GM12878 (cell line): ENCODE data around the gene SGMS1. TPM values are rescaled to one million over a fixed set of nuclear protein-coding genes. Genes with fewer than 3 reads are reported as not detected.

ENCODE experiments used
- ATAC-seq: fragments of 200-7000 bp; cut with Tn5 transposase; 3 replicates; pipeline ENCODE4 v1.9.1; 2020; ENCODE audit warnings: mild to moderate bottlenecking, moderate library complexity
- BruUV-seq: library from RNA; stranded (reverse); fragments of 400-500 nt; replicated peaks from 2 replicates; lab custom pipeline; 2021; lab: Mats Ljungman, UMichigan
- CTCF ChIA-PET: fragments of 300-600 bp; sonication (Branson Sonifier 250); formaldehyde crosslinking; extraction: SDS; loops from one replicate; lab custom pipeline; 2021; ENCODE audit warnings: inconsistent platforms; lab: Yijun Ruan, JAX
- POLR2A ChIA-PET: fragments of 350-600 bp; formaldehyde crosslinking; extraction: SDS; loops from one replicate; lab custom pipeline; 2021; ENCODE audit warnings: inconsistent platforms; lab: Charles Lee
- RAD21 ChIA-PET: fragments of 300-600 bp; sonication (Branson Sonifier 250); formaldehyde crosslinking; loops from one replicate; lab custom pipeline; 2023; ENCODE audit warnings: antibody characterized with exemption; ENCODE audit not compliant: unreplicated experiment; lab: Charles Lee
- SMC1A ChIA-PET: fragments of 300-600 bp; sonication (Branson Sonifier 250); formaldehyde crosslinking; loops from one replicate; lab custom pipeline; 2023; ENCODE audit not compliant: unreplicated experiment, uncharacterized antibody; lab: Charles Lee
- DNase-seq: peaks from one replicate; pipeline ENCODE4 v3.0.0-alpha.2; 2011; ENCODE audit warnings: low read depth, low spot score
- FAIRE-seq: peaks from 3 replicates; lab custom pipeline; 2011; peaks lifted over from hg19 to GRCh38; lab: Jason Lieb, UNC
- H2AFZ ChIP-seq: 2 replicates; pipeline ENCODE4 v1.6.0; 2011; ENCODE audit warnings: low read depth, low read length, control low read depth; ENCODE audit not compliant: control insufficient read depth
- H3K27ac ChIP-seq: 2 replicates; pipeline ENCODE4 v1.5.1; 2011; ENCODE audit warnings: control low read depth; ENCODE audit not compliant: control insufficient read depth, insufficient read depth
- H3K27me3 ChIP-seq, 2 experiments: replicated peaks in 1 of 2; 2 replicates each; pipeline versions ENCODE4 v1.6.0 to v1.6.1; 2011; ENCODE audit warnings: low read length in 1 of 2; ENCODE audit not compliant: control insufficient read depth in 2 of 2, insufficient read depth in 2 of 2
- H3K36me3 ChIP-seq, 2 experiments: 2 replicates each; pipeline ENCODE4 v1.5.1; 2011; ENCODE audit warnings: low read length in 1 of 2; ENCODE audit not compliant: control insufficient read depth in 2 of 2, insufficient read depth in 2 of 2
- H3K4me1 ChIP-seq: 2 replicates; pipeline ENCODE4 v1.6.1; 2011; ENCODE audit warnings: mild to moderate bottlenecking, low read length, moderate library complexity, mixed read lengths; ENCODE audit not compliant: control insufficient read depth, insufficient read depth
- H3K4me2 ChIP-seq: 2 replicates; pipeline ENCODE4 v1.6.0; 2011; ENCODE audit warnings: control low read depth; ENCODE audit not compliant: control insufficient read depth, insufficient read depth
- H3K4me3 ChIP-seq: fragments of 200-600 bp; sonication (generic); 2 replicates; pipeline ENCODE4 v1.5.1; 2016
- H3K79me2 ChIP-seq: 2 replicates; pipeline ENCODE4 v1.6.0; 2011; ENCODE audit warnings: low read length; ENCODE audit not compliant: control insufficient read depth, insufficient read depth
- H3K9ac ChIP-seq: 2 replicates; pipeline ENCODE4 v1.8.0; 2011; ENCODE audit warnings: low read length, control low read depth, mixed read lengths; ENCODE audit not compliant: control insufficient read depth, insufficient read depth
- H3K9me3 ChIP-seq: replicated peaks from 3 replicates; pipeline ENCODE4 v1.5.1; 2011; ENCODE audit warnings: mild to moderate bottlenecking, low read length; ENCODE audit not compliant: control insufficient read depth, insufficient read depth
- H4K20me1 ChIP-seq: 2 replicates; pipeline ENCODE4 v1.6.0; 2011; ENCODE audit not compliant: control insufficient read depth, insufficient read depth
- MTA2 ChIP-seq: fragments of 450-650 bp; IDR thresholded peaks from 2 replicates; pipeline ENCODE4 v1.6.1; 2016; ENCODE audit warnings: low read depth, mild to moderate bottlenecking, moderate library complexity
- RAD21 ChIP-seq: IDR thresholded peaks from 2 replicates; pipeline ENCODE4 v1.6.1; 2011; ENCODE audit warnings: mild to moderate bottlenecking, low read depth, low read length, moderate library complexity; ENCODE audit not compliant: insufficient read depth
- RAD51 ChIP-seq: fragments of 450-650 bp; IDR thresholded peaks from 2 replicates; pipeline ENCODE4 v1.6.1; 2016; ENCODE audit warnings: moderate library complexity, mild to moderate bottlenecking, inconsistent platforms
- RUNX3 ChIP-seq: IDR thresholded peaks from 2 replicates; pipeline ENCODE4 v1.6.1; 2012; ENCODE audit warnings: low read length, inconsistent platforms
- ZNF274 ChIP-seq: IDR thresholded peaks from one replicate; pipeline ENCODE4 v1.8.0; 2011; ENCODE audit not compliant: insufficient read length, insufficient read depth
- in situ Hi-C: fragments of 300-500 bp; cut with MboI; formaldehyde crosslinking; loops from 9 replicates; pipeline ENCODE4 v1.14.3; 2018; ENCODE audit warnings: mixed read lengths
- intact Hi-C: fragments of 100-400 bp; cut with micrococcal nuclease; formaldehyde crosslinking; loops from one replicate; pipeline ENCODE4 v1.14.2; 2022; ENCODE audit not compliant: unreplicated experiment
- polyA plus RNA-seq, 11 experiments: library from polyadenylated mRNA; depleted of rRNA in 4 of 11; unstranded in 6 of 11; stranded (reverse) in 5 of 11; fragments of >200 nt; fragmentation: Nextera tagmentation in 4 of 11; fragmentation: Illumina TruSeq in 1 of 11; extraction: Ambion mirVana in 4 of 11; extraction: Trizol in 1 of 11; gene quantifications; 1 replicate in 1 of 11; 2 replicates in 10 of 11; pipeline versions ENCODE4 v1.2.1 to v1.2.3, GENCODE V29; 2011 to 2016; ENCODE audit warnings: inconsistent platforms in 2 of 11, missing spikeins in 2 of 11, low read depth in 1 of 11
- total RNA-seq, 4 experiments: library from RNA; depleted of rRNA in 3 of 4; stranded (reverse); fragments of >200 nt in 3 of 4; fragmentation: Illumina TruSeq in 1 of 4; extraction: Trizol in 1 of 4; gene quantifications; 2 replicates each; pipeline versions ENCODE4 v1.2.1 to v1.2.3, GENCODE V29; 2013 to 2021

SGMS1 gene
- total and polyA plus RNA-seq, 10 of the 15 experiments (the other 5 are each of a cell fraction or from before 2014, with no cell fraction given) = 1.4 to 14.5 (median 4.9) TPM

DNA sequence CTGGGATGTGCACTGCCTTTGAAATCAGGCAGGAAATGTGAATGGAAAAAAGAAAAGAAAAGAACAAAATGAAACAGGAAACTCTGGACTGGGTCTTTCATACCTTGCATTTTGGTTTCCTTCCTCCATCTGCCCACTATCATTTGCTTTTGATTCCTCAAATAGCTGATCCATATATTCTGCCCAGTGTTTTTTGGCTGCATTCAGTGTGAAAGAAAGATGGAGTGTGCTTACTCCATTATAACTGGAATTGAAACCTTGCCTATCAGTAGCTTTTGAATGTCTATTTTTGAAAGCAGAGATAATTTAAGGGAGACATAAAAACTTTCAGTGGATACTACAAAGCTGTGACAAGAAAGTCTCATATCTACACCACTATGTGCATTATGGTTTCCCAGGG, 308.3 kb downstream of the SGMS1 start:
- ChIA-PET CTCF (interaction anchor here (0.9 to 1.5 kb wide), 3 partner anchors 10 to 70 kb away, joined by 3 to 5 read pairs (median 4); no protein-coding TSS in a partner anchor), POLR2A (interaction anchor here (0.8 kb wide), 1 partner anchor 11 kb away, joined by 3 read pairs; no protein-coding TSS in a partner anchor), RAD21 (interaction anchor here (1.5 kb wide), 1 partner anchor 10 kb away, joined by 4 read pairs; no protein-coding TSS in a partner anchor), SMC1A (interaction anchor here (0.7 to 4.0 kb wide), 11 partner anchors 8 to 239 kb away, joined by 3 to 15 read pairs (median 4); no protein-coding TSS in a partner anchor)
- Histone ChIP-seq H3K36me3 (peaks cover 1 to 5% of the 10 kb centered on the region in 2 experiments; a peak in 3 of 4 replicates), H4K20me1 (peaks cover 3% of the 10 kb centered on the region; the same call in 1 of the 2 replicates), H3K4me3 (no peak overlapping the region), H3K4me2 (no peak overlapping the region), H3K9me3 (no peaks in the 10 kb centered on the region), H3K9ac (no peak overlapping the region), H2AFZ (no peak overlapping the region), H3K4me1 (peaks cover 6% of the 10 kb centered on the region; the same call in 1 of the 2 replicates), H3K27ac (no peak overlapping the region; the same call in 1 of the 2 replicates), H3K79me2 (peaks cover 2% of the 10 kb centered on the region), H3K27me3 (no peaks in the 10 kb centered on the region)
- in situ Hi-C loops (no loop called here), intact Hi-C loops (no loop called here)
- no peak for DNase-seq
- no peak for ATAC-seq
- no TSS peak for BruUV-seq
- TF ChIP-seq RAD21 (no peak), RUNX3 (no peak), ZNF274 (no peak), RAD51 (no peak), MTA2 (no peak)
- FAIRE-seq = no peak
